ENCODE results near the gene BHLHA15. TPM values are rescaled to one million over a fixed set of nuclear protein-coding genes. Genes with fewer than 3 reads are reported as not detected.

The BHLHA15 gene
- total RNA-seq, 2 donors from 2014 or later, result 247 to 584 TPM

DNA sequence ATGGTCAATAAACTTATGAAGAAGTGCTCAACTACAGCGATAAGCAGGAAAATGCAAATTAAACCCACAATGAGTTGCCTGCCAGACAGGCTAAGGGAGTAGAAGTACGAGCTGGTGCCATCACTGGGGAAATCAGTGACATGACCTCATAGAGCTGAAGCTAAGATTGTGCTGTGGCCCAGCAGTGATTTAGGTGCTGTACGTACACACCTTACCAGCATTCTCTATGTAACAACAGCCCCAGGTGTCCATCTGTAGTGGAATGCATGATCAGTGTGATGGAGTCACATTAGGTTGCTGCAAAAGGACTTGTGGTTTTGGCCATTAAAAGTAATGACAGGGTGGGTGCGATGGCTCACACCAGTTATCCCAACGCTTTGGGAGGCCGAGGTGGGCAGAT lies 46.5 kb downstream of the BHLHA15 start:
- no peaks in the 10 kb centered on the region for H3K27me3 ChIP-seq
- TF ChIP-seq POLR2A (IDR thresholded peaks at IDR 0.05), result no peak
- TF ChIP-seq, protein P1, sequence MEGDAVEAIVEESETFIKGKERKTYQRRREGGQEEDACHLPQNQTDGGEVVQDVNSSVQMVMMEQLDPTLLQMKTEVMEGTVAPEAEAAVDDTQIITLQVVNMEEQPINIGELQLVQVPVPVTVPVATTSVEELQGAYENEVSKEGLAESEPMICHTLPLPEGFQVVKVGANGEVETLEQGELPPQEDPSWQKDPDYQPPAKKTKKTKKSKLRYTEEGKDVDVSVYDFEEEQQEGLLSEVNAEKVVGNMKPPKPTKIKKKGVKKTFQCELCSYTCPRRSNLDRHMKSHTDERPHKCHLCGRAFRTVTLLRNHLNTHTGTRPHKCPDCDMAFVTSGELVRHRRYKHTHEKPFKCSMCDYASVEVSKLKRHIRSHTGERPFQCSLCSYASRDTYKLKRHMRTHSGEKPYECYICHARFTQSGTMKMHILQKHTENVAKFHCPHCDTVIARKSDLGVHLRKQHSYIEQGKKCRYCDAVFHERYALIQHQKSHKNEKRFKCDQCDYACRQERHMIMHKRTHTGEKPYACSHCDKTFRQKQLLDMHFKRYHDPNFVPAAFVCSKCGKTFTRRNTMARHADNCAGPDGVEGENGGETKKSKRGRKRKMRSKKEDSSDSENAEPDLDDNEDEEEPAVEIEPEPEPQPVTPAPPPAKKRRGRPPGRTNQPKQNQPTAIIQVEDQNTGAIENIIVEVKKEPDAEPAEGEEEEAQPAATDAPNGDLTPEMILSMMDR (IDR thresholded peaks at IDR 0.05), result no peak
- WGBS, 2 donors, result 79 to 88% methylated on average over 6 of the region's 6 CpGs
- H3K36me3 ChIP-seq (replicated peaks in 1 of 2; ENCODE audit: insufficient read depth in 1 of 2, low read depth in 2 of 2), result peaks cover 0 to 5% of the 10 kb centered on the region in 2 donors
- no peak overlapping the region for H3K4me3 ChIP-seq
- intact Hi-C loops (cut with DNase I), result no loop called here
- H3K9me3 ChIP-seq, result no peaks in the 10 kb centered on the region
- ATAC-seq (no peak), DNase-seq (no peak)
- peaks cover 11% of the 10 kb centered on the region for H3K4me1 ChIP-seq
- H3K27ac ChIP-seq, result no peak overlapping the region

Other genes with a start within 250 kb of the BHLHA15 start
- gene OCM2, start 221.2 kb upstream of the BHLHA15 start, total RNA-seq, result not detected
- gene LMTK2, start 104.6 kb upstream of the BHLHA15 start, total RNA-seq, result 10 to 100 TPM; 19.7 to 23.1 TPM
- 10 to 100 TPM; 19.7 to 28.3 TPM for gene TECPR1, start 40.8 kb downstream of the BHLHA15 start, total RNA-seq
- 10 to 100 TPM; 29.0 to 44.9 TPM for gene BRI3, start 70.2 kb downstream of the BHLHA15 start, total RNA-seq
- gene BAIAP2L1, start 189.7 kb downstream of the BHLHA15 start, total RNA-seq, result 10 to 100 TPM; 15.8 to 23.1 TPM

Data from body of pancreas (tissue), 4 donors.